ENCODE measurements around the gene PLEKHG7.
"Not testable (repeated sequence)": the region's sequence is repeated elsewhere in the genome, so short reads cannot be mapped to it uniquely, and the experiment has no call there.

The PLEKHG7 gene

DNA sequence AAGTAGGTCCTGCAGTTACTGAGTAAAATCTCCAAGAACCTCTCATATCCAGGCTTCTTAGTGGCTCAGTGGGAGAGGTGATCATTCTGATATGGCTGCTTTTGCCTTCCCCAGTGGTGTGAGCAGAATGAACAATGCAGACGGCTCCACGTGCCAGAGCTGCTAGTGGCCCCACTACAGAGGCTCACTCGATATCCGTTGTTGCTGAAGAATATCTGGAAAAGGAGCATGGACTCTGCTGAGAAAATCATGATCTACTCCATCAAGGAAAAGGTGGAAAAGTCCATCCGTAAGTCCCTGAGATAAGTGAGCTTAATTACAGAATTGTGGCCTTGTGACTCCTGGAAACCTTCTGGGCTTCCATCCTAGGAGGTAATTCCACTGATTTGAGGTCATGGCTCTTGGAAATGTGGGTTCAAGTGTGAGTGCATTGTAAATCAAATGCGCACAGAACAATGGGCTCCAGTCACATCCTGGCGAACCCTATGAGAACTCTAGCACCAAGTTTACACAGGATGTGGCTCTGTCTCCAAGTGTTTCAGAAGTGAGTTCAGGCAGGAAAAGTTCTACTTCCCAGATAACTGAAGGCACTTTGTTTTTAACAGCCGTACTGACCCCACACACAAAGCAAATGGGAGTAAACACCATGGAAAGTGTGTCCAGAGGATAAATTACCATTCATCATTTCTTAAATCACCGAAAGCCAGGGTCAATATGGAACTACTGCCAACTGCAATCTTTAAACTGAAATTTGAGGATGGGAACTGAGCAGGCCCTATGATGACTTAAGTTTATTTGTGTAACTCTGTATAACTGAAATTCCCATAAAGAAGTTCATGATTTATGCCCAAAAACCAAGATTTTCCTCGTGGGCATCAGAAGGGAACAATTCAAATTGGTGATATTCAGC, 51.4 kb downstream of the PLEKHG7 start:
- DNase-seq, result no peak

DNA sequence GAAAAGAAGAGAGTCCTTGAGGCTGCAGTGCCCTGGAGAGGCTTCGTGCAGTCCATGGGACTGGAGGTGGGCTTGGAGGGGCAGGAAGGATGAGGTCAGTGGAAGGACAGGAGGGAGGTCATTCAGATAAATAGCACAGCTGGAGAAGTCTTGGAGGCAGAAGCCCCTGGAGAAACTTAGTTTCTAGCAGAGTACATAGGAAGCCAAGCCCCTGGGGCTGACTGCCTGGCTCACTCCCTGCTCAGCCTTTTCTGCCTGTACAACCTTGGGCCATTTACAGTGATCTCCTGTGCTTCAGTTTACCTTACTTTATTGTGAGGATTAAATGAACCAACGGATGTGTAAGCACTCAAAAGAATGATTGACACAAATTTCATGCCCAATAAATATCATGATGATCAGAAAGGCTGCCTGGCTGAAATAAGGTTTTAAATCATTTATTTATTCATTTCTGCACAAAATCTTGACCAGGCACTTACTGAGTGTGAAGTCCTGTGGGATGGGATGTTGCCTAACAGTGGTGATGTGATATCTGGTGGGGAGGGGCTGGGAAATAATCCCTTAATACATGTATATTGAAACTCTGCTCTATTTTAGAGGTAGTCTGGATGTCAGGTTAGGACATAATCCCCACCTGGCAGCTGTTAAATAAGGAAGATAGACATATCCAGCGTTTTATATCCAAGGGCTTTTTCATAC, 54.3 kb downstream of the PLEKHG7 start:
- no peak for DNase-seq

DNA sequence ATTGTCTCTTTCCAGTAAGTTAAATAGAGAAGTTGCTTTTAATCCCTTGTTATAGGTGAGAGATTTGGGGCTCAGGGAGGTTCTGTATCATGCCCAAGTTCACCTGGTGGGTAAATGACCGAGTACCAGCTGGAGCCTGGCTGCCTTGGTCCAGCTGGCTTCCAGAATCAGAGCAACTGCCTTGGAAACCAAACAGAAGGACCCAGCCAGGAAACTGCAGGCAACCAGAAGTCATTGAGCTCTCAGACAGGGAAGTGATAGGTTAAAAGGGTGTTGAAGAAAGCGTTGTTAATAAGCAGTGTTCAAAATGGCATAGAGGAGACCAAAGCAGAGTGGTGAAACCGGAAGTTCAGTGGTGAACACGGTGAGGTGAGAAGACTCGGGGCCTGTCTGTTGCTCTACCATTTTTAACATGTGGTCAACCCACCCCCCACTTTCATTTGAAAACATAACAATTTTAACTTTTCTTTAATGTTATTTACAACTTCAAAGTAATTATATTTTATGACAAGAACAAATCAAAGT, 54.9 kb downstream of the PLEKHG7 start:
- no peak for DNase-seq

DNA sequence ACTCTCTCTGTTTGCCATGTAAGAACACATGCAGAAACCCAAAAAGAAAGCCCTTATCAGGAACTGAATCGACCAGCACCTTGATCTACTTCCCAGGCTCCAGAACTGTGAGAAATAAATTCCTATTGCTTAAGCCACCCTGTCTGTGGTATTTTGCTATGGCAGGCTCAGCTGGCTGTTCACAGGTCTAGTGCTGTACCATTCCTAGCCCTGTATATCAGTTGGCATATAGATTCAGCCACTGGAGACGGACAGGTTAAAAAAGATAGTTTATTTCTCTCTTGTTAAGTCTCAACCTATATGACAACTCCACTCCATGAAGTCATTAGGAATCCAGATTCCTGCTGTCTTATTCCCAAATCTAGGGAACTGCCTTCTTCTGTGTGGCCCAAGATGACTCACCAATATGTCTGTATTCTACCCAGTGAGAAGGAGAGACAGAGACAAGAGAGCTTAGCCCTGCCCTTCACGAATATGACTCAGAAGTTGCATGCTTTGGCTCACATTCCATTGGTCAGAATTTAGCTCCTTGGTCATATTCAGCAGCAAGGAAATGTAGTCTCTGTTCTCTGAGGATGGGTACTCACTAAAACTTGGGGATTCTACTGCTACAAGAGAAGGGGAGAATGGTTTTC, 57.0 kb downstream of the PLEKHG7 start:
- no peak for DNase-seq

DNA sequence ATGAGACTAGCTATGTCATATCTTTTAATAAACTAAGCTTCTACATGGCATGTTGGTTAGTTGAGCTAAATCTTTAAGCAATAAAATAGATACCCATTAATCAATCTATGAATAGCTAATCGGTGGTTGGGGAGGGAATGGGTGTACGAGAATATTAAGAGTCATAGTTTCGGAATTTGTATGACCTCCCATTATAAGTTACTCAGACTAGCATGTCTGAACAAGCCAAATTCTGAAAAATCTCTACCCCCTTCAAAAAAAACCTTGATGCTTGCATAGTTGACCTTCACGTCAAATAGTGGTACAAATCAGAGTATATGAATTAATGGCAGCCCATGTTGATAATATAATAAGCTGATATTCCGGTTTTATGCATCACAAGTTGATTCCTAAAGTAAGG, 60.0 kb downstream of the PLEKHG7 start:
- no peak for DNase-seq

DNA sequence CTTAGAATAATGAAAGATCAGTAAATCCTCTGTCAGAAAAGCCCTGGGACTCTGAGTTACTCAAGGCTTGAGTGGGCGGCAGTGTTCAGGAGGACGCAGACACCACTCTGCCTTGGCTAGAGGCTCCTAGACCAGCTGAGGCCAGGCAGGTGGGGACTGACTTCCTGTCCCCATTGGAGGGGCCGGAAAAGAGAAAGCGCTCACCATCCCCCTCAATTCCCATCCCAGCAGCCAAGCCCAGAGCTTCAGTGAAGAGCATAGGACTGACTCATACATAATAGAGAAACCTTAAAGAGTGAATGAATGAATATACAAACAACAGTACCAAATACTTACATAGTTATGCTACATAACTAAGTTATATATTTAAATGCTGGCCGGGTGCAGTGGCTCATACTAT, 62.0 kb downstream of the PLEKHG7 start:
- DNase-seq, result no peak

DNA sequence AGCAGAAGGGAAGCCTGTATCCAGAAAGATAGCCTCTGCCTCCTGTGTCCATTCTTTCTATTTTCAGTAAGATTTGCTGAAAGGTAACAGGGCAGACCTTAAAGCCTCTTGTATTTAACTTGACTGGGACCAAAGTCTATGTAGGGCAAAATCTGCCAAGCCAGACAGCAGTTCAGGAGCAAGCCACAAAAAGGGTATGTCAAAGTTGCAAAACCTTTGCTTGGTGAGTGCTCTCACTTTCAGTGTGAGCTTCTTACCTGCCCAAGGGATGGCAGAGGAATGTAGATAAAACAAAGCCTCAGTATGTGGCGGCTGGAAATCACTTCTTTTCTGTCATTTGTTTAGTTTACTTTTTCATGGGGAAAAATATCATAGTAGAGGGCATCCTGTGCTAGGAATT, 63.1 kb downstream of the PLEKHG7 start:
- DNase-seq, result no peak

DNA sequence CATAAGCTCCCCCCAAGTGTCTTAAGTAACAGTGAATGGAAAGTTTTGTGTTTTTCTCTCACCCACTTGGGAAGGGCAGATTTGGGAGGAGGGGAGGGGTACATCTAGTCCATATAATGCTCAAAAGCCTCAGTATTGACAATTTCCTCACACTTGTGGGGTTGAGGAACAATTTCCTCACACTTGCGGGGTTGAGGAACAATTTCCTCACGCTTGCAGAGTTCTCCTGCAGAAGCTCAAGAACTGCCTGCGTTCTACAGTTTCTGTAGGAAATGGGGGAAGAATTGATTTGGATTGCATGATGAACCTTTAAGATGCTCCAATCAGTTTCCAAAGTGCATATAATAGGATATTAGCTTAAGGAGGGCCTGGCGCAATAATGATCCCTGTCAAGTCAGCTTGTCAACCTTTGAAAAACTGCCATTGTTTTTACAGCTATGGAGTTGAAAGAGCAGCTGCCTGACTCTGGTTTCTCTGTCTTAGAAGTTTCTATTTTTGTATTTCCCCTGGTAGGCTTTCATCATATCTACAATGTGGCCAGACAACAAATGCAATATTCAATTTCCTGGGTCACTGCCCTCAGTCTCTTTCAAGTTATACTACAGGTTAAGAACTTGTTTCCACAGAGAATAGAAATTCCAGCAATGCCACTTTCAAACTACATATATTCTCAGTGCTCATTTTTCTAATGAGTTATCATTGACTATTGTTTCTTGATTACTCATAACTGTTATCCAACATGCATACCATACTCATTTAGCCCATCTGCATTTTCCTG, 66.5 kb downstream of the PLEKHG7 start:
- DNase-seq, result no peak

DNA sequence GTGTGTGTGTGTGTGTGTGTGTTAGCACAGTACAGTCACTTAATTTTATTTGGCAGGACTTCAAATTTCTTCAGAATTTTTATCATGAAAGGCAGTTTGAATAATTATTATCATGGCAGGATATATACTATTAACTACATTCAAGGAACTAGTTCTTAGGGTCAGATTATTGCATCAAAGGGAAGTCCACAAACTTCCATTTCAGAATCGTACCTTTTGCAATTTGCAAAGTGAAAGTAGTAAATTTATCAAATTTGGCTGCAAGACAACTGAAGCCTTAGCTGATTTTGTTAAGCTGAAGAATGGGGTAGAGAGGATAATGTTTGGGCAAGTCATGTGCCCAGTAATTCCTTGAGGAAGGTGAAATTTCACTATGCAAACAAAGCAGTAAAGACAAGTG, 68.2 kb downstream of the PLEKHG7 start:
- DNase-seq, result no peak

DNA sequence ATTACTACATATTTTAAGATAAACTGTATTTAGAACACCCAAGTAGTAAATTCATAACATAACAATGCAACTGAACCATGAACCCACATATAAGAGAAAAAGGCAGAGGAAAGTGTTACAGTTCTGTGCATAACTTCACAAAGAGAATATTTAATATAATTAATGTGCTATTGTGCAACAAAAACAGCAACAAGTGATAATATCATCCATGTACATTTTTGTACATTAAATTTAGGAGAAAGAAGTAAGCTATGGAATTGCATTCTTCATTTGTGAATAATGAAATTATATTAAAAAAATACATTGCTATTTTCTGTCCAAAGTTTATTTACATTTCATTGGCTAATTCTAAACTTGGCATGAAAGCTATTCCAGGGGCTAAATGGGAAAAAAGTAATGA, 72.6 kb downstream of the PLEKHG7 start:
- DNase-seq, result no peak

DNA sequence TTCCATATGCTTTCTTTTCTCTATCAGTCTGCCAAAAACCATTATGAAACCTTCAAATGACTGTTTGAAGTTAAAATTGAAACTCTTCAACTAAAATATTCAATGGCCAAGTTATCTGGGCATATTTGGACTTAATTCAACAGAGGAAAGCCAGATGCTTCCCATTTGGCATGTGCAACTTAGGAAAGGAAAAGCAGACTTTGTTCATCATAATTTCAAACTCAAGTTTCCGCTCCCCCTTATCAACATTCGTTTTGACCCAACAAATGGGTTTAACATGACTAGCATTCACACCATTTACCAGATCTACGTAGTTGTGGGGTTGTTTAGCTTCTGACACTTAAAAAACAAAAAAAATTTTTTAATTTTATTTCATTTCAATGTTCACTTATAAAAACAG, 75.7 kb downstream of the PLEKHG7 start:
- DNase-seq, result no peak

DNA sequence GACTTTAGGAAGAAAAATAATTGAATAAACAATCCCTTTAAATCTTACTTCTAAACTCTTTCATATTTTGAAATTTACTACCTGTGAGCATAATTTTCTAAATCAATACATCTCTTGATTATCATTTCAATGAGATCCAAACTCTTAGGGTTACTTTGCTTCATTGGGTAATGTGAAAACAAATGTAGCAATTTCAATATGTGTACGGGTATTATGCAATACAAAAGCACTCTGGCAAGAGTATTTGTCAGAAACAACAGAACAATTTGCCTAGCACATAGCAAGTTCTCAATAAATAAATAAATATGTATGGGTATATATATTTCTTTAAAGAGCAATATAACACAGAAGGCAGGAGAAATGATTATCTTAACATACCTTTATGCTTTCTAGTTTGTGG, 77.1 kb downstream of the PLEKHG7 start:
- no peak for DNase-seq

DNA sequence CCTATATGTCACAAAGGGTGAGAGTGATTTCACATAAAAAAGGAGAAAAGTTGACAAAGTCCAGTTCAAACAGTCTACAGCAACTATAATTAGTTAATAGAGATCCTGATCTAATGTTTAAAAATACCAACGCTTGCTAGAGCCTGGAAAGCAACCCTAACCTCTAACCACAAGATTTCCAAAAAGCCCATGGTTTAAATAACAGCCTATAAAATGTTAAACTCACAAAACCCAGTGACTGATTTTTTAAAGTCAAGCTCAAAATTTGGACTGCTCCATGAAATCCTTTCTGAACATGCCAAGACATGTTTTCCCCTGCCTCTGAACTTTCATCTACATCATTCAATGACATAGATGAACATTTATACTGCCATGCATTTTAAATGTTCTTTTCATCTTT, 81.6 kb downstream of the PLEKHG7 start:
- DNase-seq, result no peak

DNA sequence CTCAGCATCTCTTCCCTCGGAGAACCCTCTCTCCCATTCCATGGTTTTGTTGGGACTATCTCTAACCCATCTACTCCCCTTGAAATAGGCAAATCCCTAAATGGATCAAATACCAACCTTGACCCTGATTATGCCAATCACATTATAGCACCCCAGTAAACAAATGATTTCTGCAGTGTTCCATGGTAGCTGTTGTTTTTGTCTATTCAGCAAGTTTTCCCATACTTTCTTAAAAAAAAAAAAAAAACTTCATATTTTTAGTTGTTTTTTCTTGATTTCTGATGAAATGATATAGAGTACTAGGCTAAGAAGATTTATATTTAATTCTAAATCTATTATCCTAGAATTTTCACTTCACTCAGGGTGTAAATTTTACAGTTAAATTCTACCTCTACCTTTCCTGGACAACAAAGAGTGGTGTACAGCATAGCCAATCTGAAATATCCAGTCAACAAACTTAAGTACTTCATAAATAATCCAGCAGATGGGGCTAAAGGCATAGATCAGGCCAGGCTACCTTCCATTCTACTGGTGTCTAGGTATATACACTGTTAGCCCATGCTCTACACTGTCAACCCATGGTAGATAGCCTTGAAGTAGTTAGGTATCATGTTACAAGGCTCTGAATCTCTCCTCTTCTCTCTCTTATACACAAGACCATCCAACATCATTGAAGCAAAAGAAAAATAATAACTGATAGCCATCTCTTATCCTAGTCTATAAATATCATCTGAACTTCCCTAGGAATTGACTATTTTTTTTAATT, 82.2 kb downstream of the PLEKHG7 start:
- DNase-seq, result no peak

DNA sequence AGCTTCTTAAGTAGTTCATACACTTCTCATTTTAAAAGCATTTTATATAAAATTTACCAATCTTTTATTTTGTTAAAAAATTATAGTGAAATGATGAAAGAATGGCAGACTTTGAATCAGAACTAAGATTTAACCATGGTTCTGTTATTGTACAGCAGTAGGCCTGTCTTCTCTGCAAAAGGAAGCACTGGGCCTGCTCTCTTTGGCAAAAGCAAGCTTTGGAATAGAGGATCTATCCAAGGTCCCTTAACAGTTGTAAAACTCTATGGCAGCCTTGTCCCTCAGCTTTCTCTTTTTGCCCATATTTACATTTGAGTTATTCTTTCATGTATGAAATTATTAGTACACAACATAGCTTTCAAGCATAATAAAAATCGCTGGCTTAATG, 82.8 kb downstream of the PLEKHG7 start:
- DNase-seq, result no peak

DNA sequence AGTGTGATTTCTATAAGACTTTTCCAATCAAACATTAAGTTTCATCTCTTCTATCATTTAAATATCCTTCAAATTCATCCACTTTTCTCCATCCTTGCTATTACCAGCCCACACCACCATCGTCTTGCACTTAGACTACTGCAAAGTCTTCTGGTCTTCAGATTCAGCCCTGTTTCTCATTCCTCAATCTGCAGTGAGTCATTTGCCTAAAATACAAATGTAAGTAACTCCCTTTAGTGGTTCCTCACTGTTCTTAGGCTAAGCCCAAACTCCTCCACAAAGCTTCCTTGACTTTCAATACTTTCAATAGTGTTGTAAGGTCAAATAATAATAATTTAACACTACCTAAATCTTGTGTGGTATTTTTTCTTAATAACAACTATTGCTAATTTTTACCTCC, 83.3 kb downstream of the PLEKHG7 start:
- no peak for DNase-seq

DNA sequence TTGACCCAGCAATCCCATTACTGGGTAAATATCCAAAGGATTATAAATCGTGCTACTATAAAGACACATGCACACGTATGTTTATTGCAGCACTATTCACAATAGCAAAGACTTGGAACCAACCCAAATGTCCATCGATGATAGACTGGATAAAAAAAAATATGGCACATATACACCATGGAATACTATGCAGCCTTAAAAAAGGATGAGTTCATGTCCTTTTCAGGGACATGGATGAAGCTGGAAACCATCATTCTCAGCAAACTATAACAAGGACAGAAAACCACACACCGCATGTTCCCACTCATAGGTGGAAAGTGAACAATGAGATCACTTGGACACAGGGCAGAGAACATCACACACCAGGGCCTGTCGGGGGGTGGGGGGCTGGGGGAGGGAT, 91.6 kb downstream of the PLEKHG7 start:
- not testable (repeated sequence) for DNase-seq

DNA sequence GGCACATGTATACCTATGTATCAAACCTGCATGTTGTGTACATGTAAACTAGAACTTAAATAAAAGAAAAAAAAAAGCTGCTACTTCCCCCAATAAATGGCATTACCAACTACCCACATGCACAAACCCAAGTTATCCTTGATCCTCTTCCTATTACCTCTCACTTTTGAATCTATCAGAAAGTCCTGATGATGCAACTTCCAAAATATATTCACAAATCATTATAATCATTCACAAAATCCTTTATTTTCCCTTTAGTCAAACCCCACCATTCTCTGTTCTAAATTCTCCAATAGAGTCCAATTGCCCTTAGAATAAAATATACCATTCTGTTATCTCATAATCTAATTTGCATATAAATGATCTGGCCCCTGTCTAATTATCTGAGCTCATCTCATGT, 92.0 kb downstream of the PLEKHG7 start:
- no peak for DNase-seq

DNA sequence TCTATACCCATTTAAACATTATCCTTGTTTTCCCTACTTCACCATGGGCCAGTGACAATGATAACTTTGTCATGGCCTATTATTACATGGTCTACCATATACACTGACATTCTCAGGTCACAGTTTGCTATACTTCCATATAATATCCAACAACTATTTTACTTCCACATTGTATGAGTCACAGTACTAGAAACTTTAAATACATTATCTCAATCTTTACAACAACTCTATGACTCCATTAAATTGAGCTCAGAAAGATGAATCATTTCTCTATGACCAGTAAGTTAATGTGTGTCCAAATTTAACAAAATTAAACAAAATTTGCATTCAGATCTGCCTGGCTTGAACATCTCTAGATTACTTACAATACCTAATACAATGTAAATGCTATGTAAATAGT, 93.9 kb downstream of the PLEKHG7 start:
- DNase-seq, result no peak

DNA sequence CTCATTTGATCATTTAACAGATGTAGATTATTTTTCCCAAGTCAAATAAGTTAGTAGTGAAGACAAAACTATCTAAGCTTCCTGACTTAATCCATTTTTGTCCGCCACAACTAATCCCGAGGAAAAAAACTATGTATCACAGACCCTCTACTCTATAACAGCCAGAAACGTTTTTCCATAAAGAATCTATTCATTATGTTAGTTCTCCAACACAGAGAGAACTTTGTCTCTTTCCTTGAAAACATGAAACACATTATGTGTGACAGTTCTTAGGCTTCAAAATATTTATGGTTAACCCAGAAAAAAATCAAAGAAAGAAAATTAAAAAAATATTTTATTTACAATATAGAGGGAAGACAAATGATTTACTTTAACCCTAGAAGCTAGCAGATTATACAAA, 100.1 kb downstream of the PLEKHG7 start:
- no peak for DNase-seq

DNA sequence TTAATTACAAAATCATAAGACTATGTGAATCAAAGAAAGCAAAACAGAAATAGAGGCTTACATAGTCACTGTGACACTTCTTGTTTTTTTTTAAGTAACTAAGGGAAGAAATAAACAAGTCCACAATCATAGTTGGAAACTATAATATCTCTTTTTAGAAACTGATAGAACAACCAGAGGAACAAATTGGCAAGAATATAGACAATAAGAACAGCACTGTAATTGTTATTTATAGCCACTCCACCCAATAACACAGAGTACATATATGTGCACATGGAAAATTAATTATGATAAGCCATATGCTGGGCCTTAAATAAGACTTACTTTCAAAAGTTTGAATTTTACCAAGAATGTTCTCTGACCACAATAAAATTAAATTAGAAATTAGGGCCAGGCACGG, 101.1 kb downstream of the PLEKHG7 start:
- no peak for DNase-seq

DNA sequence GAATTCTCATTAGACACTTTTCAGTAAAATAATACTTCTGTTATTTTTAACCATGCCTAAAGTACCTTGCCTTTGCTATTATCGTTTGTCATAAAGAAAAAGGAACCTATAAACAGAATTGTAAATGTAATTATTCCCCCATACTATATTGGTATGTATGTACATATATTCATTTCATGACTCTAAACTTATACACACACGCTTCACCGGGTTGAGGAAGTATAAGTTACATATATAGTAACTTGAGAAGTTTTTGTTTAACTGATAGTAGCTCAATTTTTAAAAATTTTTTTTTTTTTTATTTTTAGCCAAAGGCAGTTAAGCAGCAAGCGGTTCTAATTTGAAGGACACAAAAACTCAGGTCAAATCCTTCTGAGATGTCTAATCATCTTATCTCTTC, 107.6 kb downstream of the PLEKHG7 start:
- no peak for DNase-seq
